GM06990 (cell line): ENCODE results near the gene CDK5R2.

Experiments
- DNase-seq: peaks from one replicate; pipeline ENCODE4 v3.0.0-alpha.2; 2011; ENCODE audit not compliant: insufficient read length; ENCODE audit errors: extremely low read depth
- H3K27me3 ChIP-seq: replicated peaks from 2 replicates; pipeline ENCODE4 v1.6.0; 2011; ENCODE audit warnings: low read length; ENCODE audit not compliant: control insufficient read depth, insufficient read depth
- H3K36me3 ChIP-seq: 2 replicates; pipeline ENCODE4 v1.5.1; 2011; ENCODE audit warnings: low read length; ENCODE audit not compliant: control insufficient read depth, insufficient read depth
- H3K4me3 ChIP-seq: replicated peaks from 2 replicates; pipeline ENCODE4 v1.5.1; 2011; ENCODE audit warnings: low read depth, mild to moderate bottlenecking, control low read depth, low read length
- TF ChIP-seq, protein P1 (sequence below): IDR thresholded peaks from 2 replicates; pipeline ENCODE4 v1.5.1; 2011; ENCODE audit warnings: low read length, control low read depth, mild to moderate bottlenecking, inconsistent platforms; ENCODE audit not compliant: insufficient read depth, poor library complexity, severe bottlenecking

CDK5R2 gene

DNA sequence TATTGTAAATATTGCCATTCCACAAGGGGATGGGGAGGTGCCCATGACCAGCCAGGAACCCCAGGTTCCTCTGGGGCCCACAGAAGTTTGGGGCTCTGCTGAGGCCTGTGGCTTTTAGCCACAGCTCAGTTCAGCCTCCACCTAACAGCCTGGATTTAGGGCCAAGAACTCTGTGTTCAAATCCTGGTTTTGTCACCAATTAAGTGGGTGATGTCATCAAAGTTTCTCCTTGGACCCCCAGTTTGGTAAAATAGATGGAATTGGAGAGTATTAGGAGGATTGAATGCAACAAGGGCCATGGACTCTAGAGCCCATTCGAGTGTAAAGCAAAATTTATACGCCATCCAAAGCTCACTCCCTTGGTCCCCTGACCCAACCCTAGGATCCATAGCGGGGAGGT is 28.7 kb downstream of the CDK5R2 start:
- TF ChIP-seq, protein P1, sequence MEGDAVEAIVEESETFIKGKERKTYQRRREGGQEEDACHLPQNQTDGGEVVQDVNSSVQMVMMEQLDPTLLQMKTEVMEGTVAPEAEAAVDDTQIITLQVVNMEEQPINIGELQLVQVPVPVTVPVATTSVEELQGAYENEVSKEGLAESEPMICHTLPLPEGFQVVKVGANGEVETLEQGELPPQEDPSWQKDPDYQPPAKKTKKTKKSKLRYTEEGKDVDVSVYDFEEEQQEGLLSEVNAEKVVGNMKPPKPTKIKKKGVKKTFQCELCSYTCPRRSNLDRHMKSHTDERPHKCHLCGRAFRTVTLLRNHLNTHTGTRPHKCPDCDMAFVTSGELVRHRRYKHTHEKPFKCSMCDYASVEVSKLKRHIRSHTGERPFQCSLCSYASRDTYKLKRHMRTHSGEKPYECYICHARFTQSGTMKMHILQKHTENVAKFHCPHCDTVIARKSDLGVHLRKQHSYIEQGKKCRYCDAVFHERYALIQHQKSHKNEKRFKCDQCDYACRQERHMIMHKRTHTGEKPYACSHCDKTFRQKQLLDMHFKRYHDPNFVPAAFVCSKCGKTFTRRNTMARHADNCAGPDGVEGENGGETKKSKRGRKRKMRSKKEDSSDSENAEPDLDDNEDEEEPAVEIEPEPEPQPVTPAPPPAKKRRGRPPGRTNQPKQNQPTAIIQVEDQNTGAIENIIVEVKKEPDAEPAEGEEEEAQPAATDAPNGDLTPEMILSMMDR = no peak
- Histone ChIP-seq H3K27me3 (peaks cover 8% of the 10 kb centered on the region), H3K36me3 (no peaks in the 10 kb centered on the region), H3K4me3 (no peak overlapping the region)
- no peak for DNase-seq

GRCh38 chr2:218988650-218989049 is 29.2 kb downstream of the CDK5R2 start:
- Histone ChIP-seq H3K36me3 (no peaks in the 10 kb centered on the region), H3K4me3 (no peak overlapping the region), H3K27me3 (peaks cover 7% of the 10 kb centered on the region)
- DNase-seq = no peak
- TF ChIP-seq, protein P1 = no peak

DNA sequence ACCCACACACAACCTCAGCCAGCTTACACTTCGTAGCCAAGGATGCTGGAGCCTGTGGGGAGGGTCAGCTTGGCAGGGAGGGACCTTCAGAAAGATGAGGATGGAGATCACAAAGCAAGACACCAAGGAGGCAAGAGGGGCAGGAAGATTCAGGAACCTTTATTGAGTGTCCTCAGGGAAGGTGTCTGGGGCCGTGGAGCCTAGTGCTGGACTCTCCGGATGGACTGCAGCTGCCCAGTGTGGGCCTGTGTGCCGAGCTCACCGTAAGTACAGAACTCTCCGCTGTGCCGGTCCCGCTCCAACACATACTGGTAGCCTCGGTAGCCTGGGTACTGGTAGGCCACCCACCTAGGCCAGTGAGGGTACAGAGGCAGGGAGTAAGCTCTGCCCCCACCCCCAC is 30.6 kb downstream of the CDK5R2 start:
- peaks cover 11% of the 10 kb centered on the region for H3K27me3 ChIP-seq
- DNase-seq = no peak
- TF ChIP-seq, protein P1 = no peak

GRCh38 chr2:218990612-218991011 is 31.1 kb downstream of the CDK5R2 start:
- Histone ChIP-seq H3K27me3 (peaks cover 13% of the 10 kb centered on the region), H3K36me3 (no peaks in the 10 kb centered on the region), H3K4me3 (no peak overlapping the region)
- TF ChIP-seq, protein P1 = no peak
- DNase-seq = no peak

More for the DNA sequence above, 30.6 kb downstream of the CDK5R2 start:
- Histone ChIP-seq H3K4me3 (no peak overlapping the region), H3K36me3 (no peaks in the 10 kb centered on the region)

DNA sequence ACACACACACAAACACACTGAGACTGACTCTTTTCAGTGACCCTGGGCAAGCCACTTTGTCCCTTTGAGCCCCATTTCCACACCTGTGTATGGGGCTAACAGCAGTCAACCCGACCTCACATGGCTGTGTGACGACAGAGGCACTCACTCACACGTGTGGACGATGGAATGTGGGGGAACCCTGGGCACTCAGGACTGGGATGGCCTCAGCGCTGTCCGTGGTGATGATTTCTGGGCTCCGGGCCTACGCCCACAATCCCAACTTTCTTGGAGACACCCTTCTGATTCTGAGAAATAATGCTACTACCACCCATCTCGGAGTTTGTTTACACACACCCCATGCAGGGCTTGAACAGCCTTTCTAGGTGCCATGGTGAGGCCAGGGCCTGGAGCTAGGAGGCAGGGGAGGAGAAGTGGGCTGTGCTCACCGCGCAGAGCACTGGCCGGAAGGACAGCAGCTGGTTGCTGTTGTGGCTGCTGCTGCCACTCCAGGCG is 32.3 kb downstream of the CDK5R2 start:
- Histone ChIP-seq H3K27me3 (peaks cover 11% of the 10 kb centered on the region), H3K4me3 (no peak overlapping the region), H3K36me3 (no peaks in the 10 kb centered on the region)
- TF ChIP-seq, protein P1 = no peak
- no peak for DNase-seq

GRCh38 chr2:218992196-218992595 is 32.7 kb downstream of the CDK5R2 start:
- no peak overlapping the region for H3K4me3 ChIP-seq
- no peaks in the 10 kb centered on the region for H3K36me3 ChIP-seq
- peaks cover 12% of the 10 kb centered on the region for H3K27me3 ChIP-seq
- DNase-seq = no peak
- TF ChIP-seq, protein P1 = no peak
